ENCODE measurements around the gene MTNR1A. TPM values are rescaled to one million over a fixed set of nuclear protein-coding genes. Genes with fewer than 3 reads are reported as not detected.

MTNR1A gene
- total RNA-seq, 1 experiment from 2014 or later: not detected

GRCh38 chr4:186494496-186494895 lies 60.9 kb downstream of the MTNR1A start:
- DNase-seq (ENCODE audit: low read depth): no peak

- no peak for DNase-seq (ENCODE audit: low read depth)
These were observed 67.6 kb downstream of the MTNR1A start for GRCh38 chr4:186487726-186488125.

GRCh38 chr4:186486172-186486571 lies 69.2 kb downstream of the MTNR1A start:
- DNase-seq (ENCODE audit: low read depth): no peak

GRCh38 chr4:186485561-186486062 lies 69.8 kb downstream of the MTNR1A start:
- peak; percentile 8 for DNase-seq (ENCODE audit: low read depth)

- no peak for DNase-seq (ENCODE audit: low read depth)
These were observed 70.2 kb downstream of the MTNR1A start for GRCh38 chr4:186485150-186485549.

GRCh38 chr4:186483656-186484055 lies 71.7 kb downstream of the MTNR1A start:
- DNase-seq (ENCODE audit: low read depth): no peak

Small RNA genes within 50 kb of the gene (small RNA-seq; reads per million reads assigned to genes)
- not detected for gene RNU6-1055P

Other genes with a start within 250 kb of the MTNR1A start
- gene FAT1, start 168.3 kb upstream of the MTNR1A start, total RNA-seq (2014; rRNA removed; shearing (Covaris generic)): 132 and 140 TPM in 2 replicates